ENCODE data around the gene PCDH10. TPM values are rescaled to one million over a fixed set of nuclear protein-coding genes. Genes with fewer than 3 reads are reported as not detected.

The PCDH10 gene
- total and polyA plus RNA-seq, 2 donors (not counting 3 experiments of a cell fraction or from before 2014, with no cell fraction given), result 56.5 to 91.0 TPM

DNA sequence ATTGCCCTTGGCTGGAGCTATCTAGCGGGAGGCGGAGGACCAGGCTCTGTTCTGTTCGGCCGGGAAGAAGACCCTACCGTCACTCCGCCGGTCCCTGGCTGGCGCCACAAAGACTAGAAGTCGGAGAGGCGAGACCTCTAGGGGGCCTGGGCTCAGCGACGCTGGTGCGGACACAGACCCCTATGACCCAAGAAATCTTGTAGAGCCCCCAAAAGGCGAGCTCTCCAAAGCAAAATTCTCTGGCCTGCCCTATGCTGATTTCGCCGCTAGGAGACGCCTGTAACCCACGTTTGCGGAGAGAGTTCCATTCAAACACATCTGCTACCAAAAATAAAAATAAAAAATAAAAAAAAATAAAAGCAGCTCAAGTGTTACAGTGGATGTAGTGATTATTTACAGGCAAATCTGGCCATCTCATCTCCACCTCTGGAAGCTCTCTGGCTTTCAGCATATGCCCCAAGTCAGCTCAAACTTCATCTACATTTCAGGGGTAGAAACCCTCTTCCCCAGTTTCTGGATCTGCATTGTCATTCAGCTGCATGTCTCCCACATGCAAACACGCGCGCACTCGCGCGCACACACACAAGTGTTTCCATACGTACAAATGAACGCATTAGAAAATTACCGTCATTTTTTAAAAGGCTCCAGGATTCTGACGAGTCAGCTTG lies 2.4 kb upstream of the PCDH10 start:
- peaks cover 20% of the 10 kb centered on the region for H3K79me2 ChIP-seq (ENCODE audit: control insufficient read depth, insufficient read depth, low read length)
- ChIA-PET POLR2A (interaction anchor here (0.8 to 1.0 kb wide), 2 partner anchors 16 to 329 kb away, joined by 3 read pairs; no protein-coding TSS in a partner anchor), CTCF (interaction anchor here (0.6 to 3.4 kb wide), 69 partner anchors 8 to 1791 kb away, joined by 3 to 55 read pairs (median 4); no protein-coding TSS in a partner anchor)
- TF ChIP-seq GATA2 (IDR thresholded peaks at IDR 0.05; ENCODE audit: insufficient read depth, insufficient read length, low read depth, low read length) (no peak), MYC (IDR thresholded peaks at IDR 0.05; ENCODE audit: low read depth, low read length) (no peak), EZH2 (IDR thresholded peaks at IDR 0.05; ENCODE audit: borderline replicate concordance, low read depth, low read length, severe bottlenecking) (no peak), JUN (IDR thresholded peaks at IDR 0.05; ENCODE audit: borderline replicate concordance, insufficient read depth, insufficient read length, low read depth) (no peak)
- TF ChIP-seq, protein P1, sequence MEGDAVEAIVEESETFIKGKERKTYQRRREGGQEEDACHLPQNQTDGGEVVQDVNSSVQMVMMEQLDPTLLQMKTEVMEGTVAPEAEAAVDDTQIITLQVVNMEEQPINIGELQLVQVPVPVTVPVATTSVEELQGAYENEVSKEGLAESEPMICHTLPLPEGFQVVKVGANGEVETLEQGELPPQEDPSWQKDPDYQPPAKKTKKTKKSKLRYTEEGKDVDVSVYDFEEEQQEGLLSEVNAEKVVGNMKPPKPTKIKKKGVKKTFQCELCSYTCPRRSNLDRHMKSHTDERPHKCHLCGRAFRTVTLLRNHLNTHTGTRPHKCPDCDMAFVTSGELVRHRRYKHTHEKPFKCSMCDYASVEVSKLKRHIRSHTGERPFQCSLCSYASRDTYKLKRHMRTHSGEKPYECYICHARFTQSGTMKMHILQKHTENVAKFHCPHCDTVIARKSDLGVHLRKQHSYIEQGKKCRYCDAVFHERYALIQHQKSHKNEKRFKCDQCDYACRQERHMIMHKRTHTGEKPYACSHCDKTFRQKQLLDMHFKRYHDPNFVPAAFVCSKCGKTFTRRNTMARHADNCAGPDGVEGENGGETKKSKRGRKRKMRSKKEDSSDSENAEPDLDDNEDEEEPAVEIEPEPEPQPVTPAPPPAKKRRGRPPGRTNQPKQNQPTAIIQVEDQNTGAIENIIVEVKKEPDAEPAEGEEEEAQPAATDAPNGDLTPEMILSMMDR (IDR thresholded peaks at IDR 0.05; ENCODE audit: extremely low read depth in 1 of 2, insufficient read depth in 1 of 2, low read depth in 1 of 2, low read length in 2 of 2), result peak; percentile 85 to 86
- no TSS peak for BruUV-seq (replicated peaks)
- H3K36me3 ChIP-seq (ENCODE audit: control insufficient read depth in 2 of 2, extremely low read depth in 1 of 2, insufficient read depth in 2 of 2, low read length in 2 of 2), result no peaks in the 10 kb centered on the region
- peak overlapping the region; percentile 60 for H3K27ac ChIP-seq (ENCODE audit: insufficient read depth, low read depth, low read length)
- no peaks in the 10 kb centered on the region for H3K9me1 ChIP-seq (replicated peaks; ENCODE audit: control insufficient read depth, extremely low read depth, insufficient read depth, low read length)
- DNase-seq (ENCODE audit: low read depth, low spot score), result peak; percentile 88
- H3K27me3 ChIP-seq (ENCODE audit: control insufficient read depth in 2 of 2, insufficient read depth in 2 of 2, low read length in 2 of 2), result no peaks in the 10 kb centered on the region
- dilution Hi-C loops (cut with MboI; ENCODE audit: extremely low pct_ligation_motif_present, low sequenced_read_pairs) (no loop called here), intact Hi-C loops (cut with micrococcal nuclease) (loop anchor here (1.0 to 10.0 kb wide), 13 partner anchors 146 to 1788 kb away; partner anchors contain the start of gene PABPC4L)
- peak overlapping the region; percentile 99 for H2AFZ ChIP-seq (ENCODE audit: low read depth, low read length)
- no peaks in the 10 kb centered on the region for H4K20me1 ChIP-seq (replicated peaks; ENCODE audit: control insufficient read depth, extremely low read depth, insufficient read depth, low read length)
- H3K4me2 ChIP-seq (ENCODE audit: insufficient read depth, low read length), result peak overlapping the region; percentile 100
- H3K9ac ChIP-seq (replicated peaks; ENCODE audit: extremely low read depth, insufficient read depth, low read length), result peak overlapping the region; percentile 72
- H3K9me3 ChIP-seq (replicated peaks; ENCODE audit: control insufficient read depth, insufficient read depth, low read length), result no peaks in the 10 kb centered on the region
- FAIRE-seq, result peak; percentile 37
- peak overlapping the region; percentile 72 to 83 (median 77) for H3K4me3 ChIP-seq (replicated peaks in 1 of 3; ENCODE audit: insufficient read depth in 1 of 3, low read depth in 1 of 3, low read length in 3 of 3)
- peaks cover 19% of the 10 kb centered on the region for H3K4me1 ChIP-seq (ENCODE audit: control insufficient read depth, extremely low read depth, insufficient read depth, low read length)

Measured in endothelial cell of umbilical vein (primary cell).